Gastrocnemius medialis (tissue), 4 donors: ENCODE results near the gene PLCL1. TPM values are rescaled to one million over a fixed set of nuclear protein-coding genes. Genes with fewer than 3 reads are reported as not detected.

Experiments used
- ATAC-seq, 2 donors: fragments of 150-250 bp; one replicate each; pipeline ENCODE4 v1.9.1; 2016
- DNase-seq, 2 donors: peaks; one replicate each; pipeline ENCODE4 v3.0.0-alpha.2; 2019
- H3K27ac ChIP-seq, 4 donors: fragments of 200-600 bp; sonication (generic); 1 replicate in 1 of 4; 2 replicates in 3 of 4; pipeline ENCODE4 v1.5.1; 2016 to 2018; ENCODE audit warnings: mild to moderate bottlenecking in 2 of 4, moderate library complexity in 1 of 4
- H3K27me3 ChIP-seq, 3 donors: fragments of 200-600 bp; sonication (generic) in 2 of 3; 1 replicate in 1 of 3; 2 replicates in 2 of 3; pipeline versions ENCODE4 v1.5.1 to v1.6.0; 2016 to 2019; ENCODE audit warnings: mild to moderate bottlenecking in 1 of 3, moderate library complexity in 1 of 3
- H3K36me3 ChIP-seq, 2 donors: fragments of 200-600 bp; sonication (generic) in 1 of 2; one replicate each; pipeline ENCODE4 v1.5.1; 2017 to 2018
- H3K4me1 ChIP-seq, 2 donors: fragments of 200-600 bp; sonication (generic) in 1 of 2; one replicate each; pipeline ENCODE4 v1.5.1; 2016 to 2017; ENCODE audit warnings: mild to moderate bottlenecking in 2 of 2
- H3K4me3 ChIP-seq, 4 donors: fragments of 200-600 bp; sonication (generic) in 3 of 4; 1 replicate in 1 of 4; 2 replicates in 3 of 4; pipeline ENCODE4 v1.5.1; 2016 to 2019; ENCODE audit warnings: mild to moderate bottlenecking in 2 of 4
- H3K9me3 ChIP-seq, 3 donors: fragments of 200-600 bp; sonication (generic) in 2 of 3; 1 replicate in 1 of 3; 2 replicates in 2 of 3; pipeline ENCODE4 v1.5.1; 2016 to 2019
- CTCF ChIP-seq, 5 experiments: fragments of 450-650 bp in 3 of 5; fragments of 200-600 bp in 2 of 5; sonication (generic) in 2 of 5; IDR thresholded peaks in 4 of 5; conservative IDR thresholded peaks in 1 of 5; 1 replicate in 4 of 5; 2 replicates in 1 of 5; pipeline ENCODE4 v1.5.1; 2016 to 2019; ENCODE audit warnings: antibody characterized with exemption in 5 of 5, mild to moderate bottlenecking in 3 of 5, moderate library complexity in 3 of 5
- POLR2A ChIP-seq, 2 donors: fragments of 450-650 bp; IDR thresholded peaks; one replicate each; pipeline ENCODE4 v1.6.1; 2017; ENCODE audit warnings: antibody characterized with exemption in 2 of 2, mild to moderate bottlenecking in 2 of 2, moderate library complexity in 2 of 2
- in situ Hi-C, 4 donors: fragments of 200-750 bp; cut with MboI; loops; one replicate each; pipeline versions ENCODE4 v1.15.0 to v1.8.0; 2017; ENCODE audit warnings: low sequenced_read_pairs in 4 of 4
- intact Hi-C: fragments of 100-400 bp; cut with DNase I; formaldehyde crosslinking; loops from one replicate; pipeline ENCODE4 v1.15.1; 2023; ENCODE audit warnings: low total_unique reads
- total RNA-seq, 4 donors: library from RNA; depleted of rRNA; stranded (reverse); fragments of >200 nt; gene quantifications; one replicate each; pipeline versions ENCODE4 v1.1.0 to v1.2.3, GENCODE V29; 2016

PLCL1 gene
- total RNA-seq, 4 donors from 2014 or later, result 5.9 to 10.7 (median 9.8) TPM

GRCh38 chr2:197908990-197909776, 104.8 kb downstream of the PLCL1 start:
- H3K4me3 ChIP-seq, result no peak overlapping the region
- H3K27me3 ChIP-seq, result no peaks in the 10 kb centered on the region
- in situ Hi-C loops (no loop called here), intact Hi-C loops (no loop called here)
- no peaks in the 10 kb centered on the region for H3K9me3 ChIP-seq
- ATAC-seq (peak; percentile 66 to 68), DNase-seq (no peak)
- TF ChIP-seq CTCF (IDR thresholded peaks at IDR 0.05 in 4 of 5, conservative IDR thresholded peaks at IDR 0.05 in 1 of 5) (no peak), POLR2A (IDR thresholded peaks at IDR 0.05) (no peak)
- no peaks in the 10 kb centered on the region for H3K36me3 ChIP-seq
- peak overlapping the region in 3 of 4 donors; percentile 6 to 49 (median 31) for H3K27ac ChIP-seq
- H3K4me1 ChIP-seq, result peaks cover 16 to 32% of the 10 kb centered on the region in 2 donors

- in situ Hi-C loops (no loop called here), intact Hi-C loops (no loop called here)
- H3K4me1 ChIP-seq, result peaks cover 28 to 52% of the 10 kb centered on the region in 2 donors
- no peaks in the 10 kb centered on the region for H3K36me3 ChIP-seq
- TF ChIP-seq CTCF (IDR thresholded peaks at IDR 0.05 in 4 of 5, conservative IDR thresholded peaks at IDR 0.05 in 1 of 5) (no peak), POLR2A (IDR thresholded peaks at IDR 0.05) (no peak)
- no peak overlapping the region for H3K4me3 ChIP-seq
- DNase-seq (no peak), ATAC-seq (no peak)
- H3K27ac ChIP-seq, result no peak overlapping the region
- no peaks in the 10 kb centered on the region for H3K9me3 ChIP-seq
- no peaks in the 10 kb centered on the region for H3K27me3 ChIP-seq
These were observed 107.3 kb downstream of the PLCL1 start for GRCh38 chr2:197911667-197912066.

- no peak for ATAC-seq
- Histone ChIP-seq H3K36me3 (no peaks in the 10 kb centered on the region), H3K27me3 (no peaks in the 10 kb centered on the region), H3K4me3 (no peak overlapping the region), H3K9me3 (no peaks in the 10 kb centered on the region), H3K4me1 (peaks cover 35 to 47% of the 10 kb centered on the region in 2 donors), H3K27ac (no peak overlapping the region)
- in situ Hi-C loops, result no loop called here
- DNase-seq, result no peak
- TF ChIP-seq POLR2A (IDR thresholded peaks at IDR 0.05) (no peak), CTCF (IDR thresholded peaks at IDR 0.05 in 4 of 5, conservative IDR thresholded peaks at IDR 0.05 in 1 of 5) (no peak)
- intact Hi-C loops, result no loop called here
These were observed 108.7 kb downstream of the PLCL1 start for GRCh38 chr2:197913084-197913483.

- H3K4me1 ChIP-seq, result peaks cover 27 to 41% of the 10 kb centered on the region in 2 donors
- intact Hi-C loops, result no loop called here
- no peaks in the 10 kb centered on the region for H3K36me3 ChIP-seq
- no peaks in the 10 kb centered on the region for H3K27me3 ChIP-seq
- H3K9me3 ChIP-seq, result no peaks in the 10 kb centered on the region
- in situ Hi-C loops, result no loop called here
- peak overlapping the region in 2 of 4 donors; percentile 10 to 66 for H3K27ac ChIP-seq
- no peak for DNase-seq
- TF ChIP-seq POLR2A (IDR thresholded peaks at IDR 0.05) (no peak), CTCF (IDR thresholded peaks at IDR 0.05 in 4 of 5, conservative IDR thresholded peaks at IDR 0.05 in 1 of 5) (no peak)
- no peak overlapping the region for H3K4me3 ChIP-seq
- peak; percentile 66 to 91 for ATAC-seq
These were observed 110.4 kb downstream of the PLCL1 start for GRCh38 chr2:197914778-197915177.
